ENCODE results near the gene SUPT20HL1.

DNA sequence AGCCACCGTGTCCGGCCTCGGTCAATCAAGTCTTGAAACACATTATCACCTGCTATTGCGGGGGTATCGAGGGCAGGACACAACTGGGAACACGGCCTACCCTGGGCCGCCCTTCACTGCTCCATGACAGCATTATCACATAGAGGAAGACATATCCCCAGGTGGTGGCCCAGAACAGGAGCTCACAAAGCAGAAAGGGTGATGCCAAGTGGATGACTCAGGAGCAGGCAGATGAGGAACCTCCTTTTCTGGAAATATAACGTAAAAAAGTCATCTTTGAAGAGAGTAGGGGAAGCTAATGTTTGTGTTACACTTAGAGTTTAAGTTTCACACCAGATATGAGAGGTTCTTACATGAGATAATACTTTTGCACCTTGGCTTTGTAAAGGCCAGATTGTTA lies 5.3 kb upstream of the SUPT20HL1 start:
- TF ChIP-seq, protein P1, sequence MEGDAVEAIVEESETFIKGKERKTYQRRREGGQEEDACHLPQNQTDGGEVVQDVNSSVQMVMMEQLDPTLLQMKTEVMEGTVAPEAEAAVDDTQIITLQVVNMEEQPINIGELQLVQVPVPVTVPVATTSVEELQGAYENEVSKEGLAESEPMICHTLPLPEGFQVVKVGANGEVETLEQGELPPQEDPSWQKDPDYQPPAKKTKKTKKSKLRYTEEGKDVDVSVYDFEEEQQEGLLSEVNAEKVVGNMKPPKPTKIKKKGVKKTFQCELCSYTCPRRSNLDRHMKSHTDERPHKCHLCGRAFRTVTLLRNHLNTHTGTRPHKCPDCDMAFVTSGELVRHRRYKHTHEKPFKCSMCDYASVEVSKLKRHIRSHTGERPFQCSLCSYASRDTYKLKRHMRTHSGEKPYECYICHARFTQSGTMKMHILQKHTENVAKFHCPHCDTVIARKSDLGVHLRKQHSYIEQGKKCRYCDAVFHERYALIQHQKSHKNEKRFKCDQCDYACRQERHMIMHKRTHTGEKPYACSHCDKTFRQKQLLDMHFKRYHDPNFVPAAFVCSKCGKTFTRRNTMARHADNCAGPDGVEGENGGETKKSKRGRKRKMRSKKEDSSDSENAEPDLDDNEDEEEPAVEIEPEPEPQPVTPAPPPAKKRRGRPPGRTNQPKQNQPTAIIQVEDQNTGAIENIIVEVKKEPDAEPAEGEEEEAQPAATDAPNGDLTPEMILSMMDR (conservative IDR thresholded peaks at IDR 0.05): no peak
- no peak for TF ChIP-seq EZH2 (IDR thresholded peaks at IDR 0.05; ENCODE audit: low read depth)

All from PC-9 (cell line).